ENCODE data around the gene CAV1.

DNA sequence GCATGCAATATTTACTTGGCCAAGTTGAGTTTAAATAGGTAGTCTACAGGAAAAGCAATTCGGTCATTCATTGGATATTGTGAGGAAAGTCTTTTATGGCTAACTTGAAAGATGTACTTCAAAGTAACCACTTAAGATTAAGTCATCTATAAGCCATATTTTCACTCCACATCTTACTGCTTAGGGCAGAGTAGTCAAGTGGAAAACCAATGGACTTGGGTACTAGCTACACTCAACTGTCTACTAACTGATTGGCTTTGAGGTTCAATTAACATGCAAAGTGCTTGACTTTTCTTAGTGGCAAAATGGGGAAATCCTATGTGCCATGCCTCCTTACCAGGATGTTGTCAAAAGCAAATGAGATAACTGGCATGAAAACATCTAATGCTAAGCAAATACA lies 51.0 kb downstream of the CAV1 start:
- no peak for TF ChIP-seq POLR2A (IDR thresholded peaks at IDR 0.05)
- TF ChIP-seq, protein P1, sequence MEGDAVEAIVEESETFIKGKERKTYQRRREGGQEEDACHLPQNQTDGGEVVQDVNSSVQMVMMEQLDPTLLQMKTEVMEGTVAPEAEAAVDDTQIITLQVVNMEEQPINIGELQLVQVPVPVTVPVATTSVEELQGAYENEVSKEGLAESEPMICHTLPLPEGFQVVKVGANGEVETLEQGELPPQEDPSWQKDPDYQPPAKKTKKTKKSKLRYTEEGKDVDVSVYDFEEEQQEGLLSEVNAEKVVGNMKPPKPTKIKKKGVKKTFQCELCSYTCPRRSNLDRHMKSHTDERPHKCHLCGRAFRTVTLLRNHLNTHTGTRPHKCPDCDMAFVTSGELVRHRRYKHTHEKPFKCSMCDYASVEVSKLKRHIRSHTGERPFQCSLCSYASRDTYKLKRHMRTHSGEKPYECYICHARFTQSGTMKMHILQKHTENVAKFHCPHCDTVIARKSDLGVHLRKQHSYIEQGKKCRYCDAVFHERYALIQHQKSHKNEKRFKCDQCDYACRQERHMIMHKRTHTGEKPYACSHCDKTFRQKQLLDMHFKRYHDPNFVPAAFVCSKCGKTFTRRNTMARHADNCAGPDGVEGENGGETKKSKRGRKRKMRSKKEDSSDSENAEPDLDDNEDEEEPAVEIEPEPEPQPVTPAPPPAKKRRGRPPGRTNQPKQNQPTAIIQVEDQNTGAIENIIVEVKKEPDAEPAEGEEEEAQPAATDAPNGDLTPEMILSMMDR (IDR thresholded peaks at IDR 0.05), result no peak
